Activated T-cell treated with anti-CD3 and anti-CD28 coated beads, Interleukin-2, amount 50 U/mL, for 4 hours (primary cell): ENCODE data around the gene MDFIC. TPM values are rescaled to one million over a fixed set of nuclear protein-coding genes. Genes with fewer than 3 reads are reported as not detected.

Source experiments
- ATAC-seq, 2 donors: fragments of 200-7000 bp; cut with Tn5 transposase; one replicate each; pipeline ENCODE4 v1.10.0; 2021
- DNase-seq: peaks from one replicate; pipeline ENCODE4 v3.0.0-alpha.2; 2020
- H3K27me3 Mint-ChIP-seq: one replicate; pipeline ENCODE4 v1.8.0; 2021; ENCODE audit warnings: low read depth, mixed read lengths
- H3K36me3 Mint-ChIP-seq: one replicate; pipeline ENCODE4 v1.8.0; 2022; ENCODE audit warnings: mixed read lengths; ENCODE audit not compliant: insufficient read depth
- H3K4me1 Mint-ChIP-seq: one replicate; pipeline ENCODE4 v1.8.0; 2021; ENCODE audit warnings: low read depth, mixed read lengths
- H3K4me3 Mint-ChIP-seq: one replicate; pipeline ENCODE4 v1.8.0; 2021; ENCODE audit warnings: mild to moderate bottlenecking, moderate library complexity, mixed read lengths
- H3K9me3 Mint-ChIP-seq: one replicate; pipeline ENCODE4 v1.8.0; 2021; ENCODE audit warnings: mixed read lengths
- total RNA-seq, 3 donors: library from RNA; stranded (reverse); gene quantifications; one replicate each; pipeline ENCODE4 v1.2.1, GENCODE V29; 2021

MDFIC gene
- total RNA-seq, 3 donors from 2014 or later, result 84.4 to 119 (median 98.9) TPM

- no peak for DNase-seq
- no peaks in the 10 kb centered on the region for H3K9me3 Mint-ChIP-seq
- H3K4me1 Mint-ChIP-seq, result peaks cover 70% of the 10 kb centered on the region
- H3K36me3 Mint-ChIP-seq, result peaks cover 56% of the 10 kb centered on the region
- no peak for ATAC-seq
- no peaks in the 10 kb centered on the region for H3K27me3 Mint-ChIP-seq
- H3K4me3 Mint-ChIP-seq, result peak overlapping the region; percentile 42
Measured at GRCh38 chr7:114949231-114949630, 27.3 kb downstream of the MDFIC start.

GRCh38 chr7:114952296-114952695 is 30.4 kb downstream of the MDFIC start:
- DNase-seq, result no peak
- H3K27me3 Mint-ChIP-seq, result no peaks in the 10 kb centered on the region
- H3K4me1 Mint-ChIP-seq, result peaks cover 71% of the 10 kb centered on the region
- H3K4me3 Mint-ChIP-seq, result no peak overlapping the region
- no peaks in the 10 kb centered on the region for H3K9me3 Mint-ChIP-seq
- ATAC-seq, result no peak
- peaks cover 46% of the 10 kb centered on the region for H3K36me3 Mint-ChIP-seq

DNA sequence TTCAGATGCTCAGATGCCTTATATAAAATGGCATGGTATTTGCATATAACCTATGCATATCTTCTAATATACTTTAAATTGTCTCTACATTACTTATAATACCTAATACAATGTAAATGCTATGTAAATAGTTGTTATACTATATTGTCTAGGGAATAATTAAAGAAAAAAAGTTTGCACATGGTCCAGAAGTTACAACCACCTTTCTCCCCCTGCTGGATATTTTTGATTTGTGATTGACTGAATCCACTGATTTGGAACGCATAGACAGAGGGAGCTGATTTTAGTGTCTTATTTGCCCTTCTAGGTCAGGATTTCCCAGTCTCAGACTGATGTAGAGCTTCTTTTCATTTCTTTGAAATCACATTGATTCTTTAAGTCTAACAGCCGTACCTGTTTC is 31.8 kb downstream of the MDFIC start:
- no peak for ATAC-seq
- H3K36me3 Mint-ChIP-seq, result peaks cover 34% of the 10 kb centered on the region
- no peak for DNase-seq
- H3K9me3 Mint-ChIP-seq, result no peaks in the 10 kb centered on the region
- no peaks in the 10 kb centered on the region for H3K27me3 Mint-ChIP-seq
- no peak overlapping the region for H3K4me3 Mint-ChIP-seq
- H3K4me1 Mint-ChIP-seq, result peaks cover 63% of the 10 kb centered on the region

DNA sequence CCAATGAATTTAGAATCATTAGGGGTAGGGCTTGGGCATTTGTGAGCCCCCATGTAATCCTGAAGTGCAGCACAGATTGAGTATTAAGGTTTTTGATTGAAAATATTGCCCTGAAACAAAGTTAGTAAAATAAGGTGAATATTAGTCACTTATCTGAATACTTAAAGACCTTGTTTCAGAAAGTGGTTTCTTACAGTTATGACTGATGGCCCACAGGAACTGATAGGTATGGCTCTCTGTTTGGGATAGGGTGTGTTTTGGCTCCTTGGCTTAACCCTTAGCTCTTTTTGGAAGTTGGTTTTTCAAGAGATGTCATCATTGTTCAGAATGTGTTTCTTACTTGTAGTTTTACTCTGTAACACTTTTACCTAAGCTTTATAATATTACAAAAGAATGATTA is 34.8 kb downstream of the MDFIC start:
- peak in 1 of 2 donors; percentile 38 for ATAC-seq

DNA sequence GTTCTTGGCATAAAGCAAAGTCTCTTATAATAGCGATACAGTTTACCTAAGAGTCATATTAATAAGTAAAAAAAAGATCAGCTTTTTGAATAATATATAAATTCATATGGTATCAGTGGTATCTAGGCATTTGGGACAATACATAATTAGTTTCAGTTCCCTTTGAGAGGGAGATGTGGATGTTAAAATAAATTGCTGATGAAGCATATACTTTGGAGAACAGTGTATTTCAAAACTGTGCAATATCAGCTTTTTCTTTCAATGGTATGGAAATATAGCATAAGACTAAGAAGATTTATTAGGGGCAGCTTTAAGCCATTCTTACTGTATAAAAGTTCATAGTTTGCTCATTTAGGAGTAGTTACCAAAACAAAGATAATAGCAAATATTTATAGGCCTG is 35.5 kb downstream of the MDFIC start:
- Mint-ChIP-seq H3K36me3 (peaks cover 35% of the 10 kb centered on the region), H3K27me3 (no peaks in the 10 kb centered on the region), H3K9me3 (no peaks in the 10 kb centered on the region), H3K4me3 (no peak overlapping the region), H3K4me1 (peaks cover 69% of the 10 kb centered on the region)
- no peak for ATAC-seq
- no peak for DNase-seq

More for the DNA sequence above, 34.8 kb downstream of the MDFIC start:
- Mint-ChIP-seq H3K4me1 (peaks cover 64% of the 10 kb centered on the region), H3K27me3 (no peaks in the 10 kb centered on the region), H3K4me3 (no peak overlapping the region), H3K9me3 (no peaks in the 10 kb centered on the region), H3K36me3 (peaks cover 33% of the 10 kb centered on the region)
- no peak for DNase-seq

GRCh38 chr7:114959931-114960330 is 38.0 kb downstream of the MDFIC start:
- no peaks in the 10 kb centered on the region for H3K27me3 Mint-ChIP-seq
- ATAC-seq, result peak; percentile 54 to 61
- no peaks in the 10 kb centered on the region for H3K9me3 Mint-ChIP-seq
- H3K36me3 Mint-ChIP-seq, result peaks cover 34% of the 10 kb centered on the region
- DNase-seq, result no peak
- H3K4me3 Mint-ChIP-seq, result no peak overlapping the region
- H3K4me1 Mint-ChIP-seq, result peaks cover 70% of the 10 kb centered on the region

DNA sequence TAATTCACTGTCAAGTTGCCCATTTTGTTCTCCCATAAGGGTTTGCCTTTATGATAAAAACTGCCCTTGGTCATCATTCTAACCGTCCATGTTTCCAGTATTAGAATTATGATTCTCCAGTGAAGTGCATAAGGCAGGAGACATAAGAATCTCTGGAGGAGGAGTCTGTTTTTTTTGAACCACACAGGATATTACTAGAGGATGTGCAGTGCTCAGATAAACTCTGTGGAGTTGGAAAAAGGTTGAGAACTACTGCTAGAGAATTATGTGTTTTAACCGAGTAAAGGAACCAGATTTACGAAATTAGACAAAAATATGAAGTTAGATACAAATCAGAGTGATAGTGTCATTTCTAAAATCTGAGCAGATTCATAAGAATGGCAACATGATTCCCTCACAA is 40.5 kb downstream of the MDFIC start:
- DNase-seq (no peak), ATAC-seq (no peak)
- Mint-ChIP-seq H3K9me3 (no peaks in the 10 kb centered on the region), H3K27me3 (no peaks in the 10 kb centered on the region), H3K4me1 (peaks cover 72% of the 10 kb centered on the region), H3K4me3 (no peak overlapping the region), H3K36me3 (peaks cover 48% of the 10 kb centered on the region)

DNA sequence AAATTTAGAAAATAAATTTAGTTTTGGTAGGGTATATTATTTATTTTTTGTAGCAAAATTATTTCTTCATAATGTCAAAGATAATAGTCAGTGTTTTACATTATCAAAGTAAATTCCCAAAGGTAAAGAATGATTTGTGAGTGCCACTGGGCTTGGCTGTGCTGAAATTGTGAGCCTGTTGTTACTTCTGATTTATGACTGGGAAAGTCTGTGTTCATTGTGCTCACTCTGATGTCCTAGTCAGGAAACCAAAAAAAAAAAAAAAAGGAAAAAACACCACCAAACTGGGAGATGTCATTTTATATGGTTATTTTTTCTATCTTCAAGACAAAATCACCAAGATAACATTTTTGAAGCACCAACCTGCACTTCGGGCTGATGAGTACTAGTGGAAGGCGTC is 44.3 kb downstream of the MDFIC start:
- ATAC-seq (no peak), DNase-seq (no peak)
- Mint-ChIP-seq H3K36me3 (peaks cover 43% of the 10 kb centered on the region), H3K9me3 (no peaks in the 10 kb centered on the region), H3K27me3 (no peaks in the 10 kb centered on the region), H3K4me1 (peaks cover 72% of the 10 kb centered on the region), H3K4me3 (no peak overlapping the region)

- Mint-ChIP-seq H3K36me3 (peaks cover 30% of the 10 kb centered on the region), H3K9me3 (no peaks in the 10 kb centered on the region), H3K4me3 (no peak overlapping the region), H3K4me1 (peaks cover 75% of the 10 kb centered on the region), H3K27me3 (no peaks in the 10 kb centered on the region)
- DNase-seq, result no peak
- no peak for ATAC-seq
Measured at GRCh38 chr7:114969096-114969495, 47.2 kb downstream of the MDFIC start.

- DNase-seq, result no peak
- Mint-ChIP-seq H3K4me3 (peak overlapping the region; percentile 19), H3K27me3 (no peaks in the 10 kb centered on the region), H3K4me1 (peaks cover 79% of the 10 kb centered on the region), H3K36me3 (peaks cover 25% of the 10 kb centered on the region), H3K9me3 (no peaks in the 10 kb centered on the region)
- no peak for ATAC-seq
Measured at GRCh38 chr7:114970308-114970707, 48.4 kb downstream of the MDFIC start.

GRCh38 chr7:114970732-114971131 is 48.8 kb downstream of the MDFIC start:
- ATAC-seq (no peak), DNase-seq (no peak)
- peaks cover 21% of the 10 kb centered on the region for H3K36me3 Mint-ChIP-seq
- no peaks in the 10 kb centered on the region for H3K9me3 Mint-ChIP-seq
- no peaks in the 10 kb centered on the region for H3K27me3 Mint-ChIP-seq
- H3K4me3 Mint-ChIP-seq, result no peak overlapping the region
- peaks cover 77% of the 10 kb centered on the region for H3K4me1 Mint-ChIP-seq

- Mint-ChIP-seq H3K4me3 (peak overlapping the region; percentile 49), H3K4me1 (peaks cover 73% of the 10 kb centered on the region), H3K36me3 (peaks cover 11% of the 10 kb centered on the region), H3K27me3 (no peaks in the 10 kb centered on the region), H3K9me3 (no peaks in the 10 kb centered on the region)
- no peak for DNase-seq
- no peak for ATAC-seq
Measured at GRCh38 chr7:114972567-114972966, 50.7 kb downstream of the MDFIC start.

DNA sequence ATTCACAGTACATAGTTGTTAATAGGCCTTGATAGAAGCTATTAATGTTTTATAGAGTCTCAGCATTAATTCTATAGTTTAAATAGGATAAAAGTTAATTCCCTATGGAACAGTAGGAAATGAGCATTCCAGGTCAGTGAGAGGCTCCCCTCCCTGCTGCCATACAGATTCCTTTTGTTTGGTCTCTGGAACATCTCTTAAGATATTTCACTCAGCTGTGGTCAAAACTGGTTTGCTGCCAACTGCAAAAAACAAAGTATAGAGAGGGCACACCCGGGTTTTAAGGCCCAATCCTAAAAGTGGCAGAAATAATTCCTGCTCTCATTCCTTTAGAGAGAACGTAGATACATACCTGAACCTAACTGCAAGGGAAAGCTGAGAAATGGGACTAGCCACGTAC is 51.3 kb downstream of the MDFIC start:
- Mint-ChIP-seq H3K27me3 (no peaks in the 10 kb centered on the region), H3K9me3 (no peaks in the 10 kb centered on the region), H3K4me3 (no peak overlapping the region), H3K4me1 (peaks cover 73% of the 10 kb centered on the region), H3K36me3 (peaks cover 10% of the 10 kb centered on the region)
- DNase-seq, result no peak
- ATAC-seq, result no peak

DNA sequence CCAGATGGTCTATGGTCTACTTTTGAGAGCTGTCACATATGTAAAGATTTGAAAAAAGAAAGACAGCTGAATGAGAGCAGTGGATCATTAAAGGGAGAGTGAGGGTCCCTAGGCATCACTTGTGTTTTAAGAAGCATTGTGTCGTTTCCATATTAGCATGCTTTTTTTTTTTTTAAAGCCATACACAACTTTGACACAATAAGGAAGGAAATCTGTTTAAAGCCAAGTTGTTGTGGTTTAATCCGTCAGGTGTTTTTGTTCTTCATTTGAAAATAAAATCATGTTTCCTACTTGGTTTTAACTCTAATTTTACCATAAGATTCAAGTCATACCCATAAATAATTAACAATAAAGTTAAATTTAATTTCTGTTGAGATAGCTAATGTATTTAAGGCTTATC is 53.5 kb downstream of the MDFIC start:
- H3K36me3 Mint-ChIP-seq, result peaks cover 10% of the 10 kb centered on the region
- ATAC-seq, result no peak

GRCh38 chr7:114976666-114977065 is 54.8 kb downstream of the MDFIC start:
- Mint-ChIP-seq H3K36me3 (peaks cover 22% of the 10 kb centered on the region), H3K4me1 (peaks cover 71% of the 10 kb centered on the region), H3K4me3 (no peak overlapping the region), H3K27me3 (no peaks in the 10 kb centered on the region), H3K9me3 (no peaks in the 10 kb centered on the region)
- ATAC-seq (no peak), DNase-seq (no peak)

More for the DNA sequence above, 53.5 kb downstream of the MDFIC start:
- no peaks in the 10 kb centered on the region for H3K9me3 Mint-ChIP-seq
- H3K4me1 Mint-ChIP-seq, result peaks cover 72% of the 10 kb centered on the region
- no peak for DNase-seq
- H3K27me3 Mint-ChIP-seq, result no peaks in the 10 kb centered on the region
- no peak overlapping the region for H3K4me3 Mint-ChIP-seq

DNA sequence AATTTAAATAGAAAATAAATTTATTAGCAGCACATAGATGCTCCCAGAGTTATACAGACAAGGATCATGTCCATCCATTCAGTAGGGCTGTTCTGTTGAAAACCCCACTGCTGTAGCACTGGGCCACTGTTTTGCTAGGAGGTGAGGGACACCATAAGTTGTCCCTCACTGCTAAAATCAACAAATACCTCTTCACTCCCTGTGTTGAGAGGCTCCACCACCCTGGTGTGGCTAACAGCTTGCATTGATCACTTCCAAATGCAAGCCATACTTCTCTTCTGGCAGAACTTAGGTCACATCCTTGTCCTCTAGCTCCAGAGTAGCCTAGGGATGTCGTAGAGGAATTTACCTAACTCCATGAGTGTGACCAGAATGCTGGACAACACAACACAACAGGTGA is 55.4 kb downstream of the MDFIC start:
- Mint-ChIP-seq H3K4me1 (peaks cover 70% of the 10 kb centered on the region), H3K27me3 (no peaks in the 10 kb centered on the region), H3K4me3 (no peak overlapping the region), H3K36me3 (peaks cover 28% of the 10 kb centered on the region), H3K9me3 (no peaks in the 10 kb centered on the region)
- DNase-seq (no peak), ATAC-seq (no peak)
